ENCODE measurements around the gene PNMT.

DNA sequence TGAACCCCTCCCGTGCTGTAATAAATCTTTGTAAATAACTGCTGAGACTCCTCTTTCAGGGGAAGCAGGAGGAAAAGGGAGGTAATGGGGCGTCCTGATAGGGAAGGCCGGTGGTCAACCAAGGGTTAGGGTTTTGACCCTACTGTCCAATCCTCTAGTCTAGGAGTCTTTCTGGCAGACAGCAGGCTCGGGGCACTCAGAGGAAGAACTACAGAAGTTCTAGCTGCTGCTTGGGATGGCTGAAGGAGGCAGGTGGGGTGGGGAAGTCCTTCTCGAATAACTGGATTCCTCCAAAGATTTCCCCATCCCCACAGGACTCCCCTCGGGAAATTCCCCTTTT is 31.7 kb upstream of the PNMT start:
- TF ChIP-seq POLR2AphosphoS5 (IDR thresholded peaks at IDR 0.05; ENCODE audit: low read depth, low read length) (no peak), EZH2 (conservative IDR thresholded peaks at IDR 0.05; ENCODE audit: low read depth, low read length) (no peak), CTCF (CRISPR knock-in tag; IDR thresholded peaks at IDR 0.05) (no peak), ZNF800 (CRISPR knock-in tag; IDR thresholded peaks at IDR 0.05) (no peak), SP2 (CRISPR knock-in tag; IDR thresholded peaks at IDR 0.05) (no peak), MATR3 (CRISPR knock-in tag; IDR thresholded peaks at IDR 0.05) (no peak), ZNF333 (CRISPR knock-in tag; IDR thresholded peaks at IDR 0.05; ENCODE audit: borderline replicate concordance) (no peak)
- TF ChIP-seq, protein P1, sequence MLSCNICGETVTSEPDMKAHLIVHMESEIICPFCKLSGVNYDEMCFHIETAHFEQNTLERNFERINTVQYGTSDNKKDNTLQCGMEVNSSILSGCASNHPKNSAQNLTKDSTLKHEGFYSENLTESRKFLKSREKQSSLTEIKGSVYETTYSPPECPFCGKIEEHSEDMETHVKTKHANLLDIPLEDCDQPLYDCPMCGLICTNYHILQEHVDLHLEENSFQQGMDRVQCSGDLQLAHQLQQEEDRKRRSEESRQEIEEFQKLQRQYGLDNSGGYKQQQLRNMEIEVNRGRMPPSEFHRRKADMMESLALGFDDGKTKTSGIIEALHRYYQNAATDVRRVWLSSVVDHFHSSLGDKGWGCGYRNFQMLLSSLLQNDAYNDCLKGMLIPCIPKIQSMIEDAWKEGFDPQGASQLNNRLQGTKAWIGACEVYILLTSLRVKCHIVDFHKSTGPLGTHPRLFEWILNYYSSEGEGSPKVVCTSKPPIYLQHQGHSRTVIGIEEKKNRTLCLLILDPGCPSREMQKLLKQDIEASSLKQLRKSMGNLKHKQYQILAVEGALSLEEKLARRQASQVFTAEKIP (CRISPR knock-in tag; IDR thresholded peaks at IDR 0.05; ENCODE audit: borderline replicate concordance) = no peak
